Mesothelial cell of epicardium (in vitro differentiated cells): ENCODE data around the gene SLCO2A1. TPM values are rescaled to one million over a fixed set of nuclear protein-coding genes. Genes with fewer than 3 reads are reported as not detected.

Experiments
- DNase-seq, 2 experiments: peaks; one replicate each; pipeline ENCODE4 v3.0.0; 2021; ENCODE audit warnings: low spot score in 2 of 2; ENCODE audit not compliant: unreplicated experiment in 2 of 2
- H3K27ac Mint-ChIP-seq: 2 replicates; pipeline ENCODE4 v1.8.0; 2021; ENCODE audit warnings: mixed read lengths
- H3K27me3 Mint-ChIP-seq: 2 replicates; pipeline ENCODE4 v1.8.0; 2021; ENCODE audit warnings: low read depth, mixed read lengths
- H3K36me3 Mint-ChIP-seq: 2 replicates; pipeline ENCODE4 v1.8.0; 2021; ENCODE audit warnings: mixed read lengths
- H3K4me1 Mint-ChIP-seq: 2 replicates; pipeline ENCODE4 v1.8.0; 2021; ENCODE audit warnings: mixed read lengths
- H3K4me3 Mint-ChIP-seq: 2 replicates; pipeline ENCODE4 v1.8.0; 2021; ENCODE audit warnings: mild to moderate bottlenecking, moderate library complexity, mixed read lengths
- H3K9me3 Mint-ChIP-seq: 2 replicates; pipeline ENCODE4 v1.8.0; 2021; ENCODE audit warnings: mixed read lengths
- total RNA-seq: library from RNA; stranded (reverse); gene quantifications from 3 replicates; pipeline ENCODE4 v1.2.1, GENCODE V29; 2021
- TF ChIP-seq, protein P1 (sequence below): fragments of 200-600 bp; sonication (generic); IDR thresholded peaks from one replicate; pipeline ENCODE4 v1.5.0; 2021; ENCODE audit warnings: antibody characterized with exemption; ENCODE audit not compliant: unreplicated experiment

SLCO2A1 gene
- total RNA-seq, 1 donor from 2014 or later, result 24.1 TPM

DNA sequence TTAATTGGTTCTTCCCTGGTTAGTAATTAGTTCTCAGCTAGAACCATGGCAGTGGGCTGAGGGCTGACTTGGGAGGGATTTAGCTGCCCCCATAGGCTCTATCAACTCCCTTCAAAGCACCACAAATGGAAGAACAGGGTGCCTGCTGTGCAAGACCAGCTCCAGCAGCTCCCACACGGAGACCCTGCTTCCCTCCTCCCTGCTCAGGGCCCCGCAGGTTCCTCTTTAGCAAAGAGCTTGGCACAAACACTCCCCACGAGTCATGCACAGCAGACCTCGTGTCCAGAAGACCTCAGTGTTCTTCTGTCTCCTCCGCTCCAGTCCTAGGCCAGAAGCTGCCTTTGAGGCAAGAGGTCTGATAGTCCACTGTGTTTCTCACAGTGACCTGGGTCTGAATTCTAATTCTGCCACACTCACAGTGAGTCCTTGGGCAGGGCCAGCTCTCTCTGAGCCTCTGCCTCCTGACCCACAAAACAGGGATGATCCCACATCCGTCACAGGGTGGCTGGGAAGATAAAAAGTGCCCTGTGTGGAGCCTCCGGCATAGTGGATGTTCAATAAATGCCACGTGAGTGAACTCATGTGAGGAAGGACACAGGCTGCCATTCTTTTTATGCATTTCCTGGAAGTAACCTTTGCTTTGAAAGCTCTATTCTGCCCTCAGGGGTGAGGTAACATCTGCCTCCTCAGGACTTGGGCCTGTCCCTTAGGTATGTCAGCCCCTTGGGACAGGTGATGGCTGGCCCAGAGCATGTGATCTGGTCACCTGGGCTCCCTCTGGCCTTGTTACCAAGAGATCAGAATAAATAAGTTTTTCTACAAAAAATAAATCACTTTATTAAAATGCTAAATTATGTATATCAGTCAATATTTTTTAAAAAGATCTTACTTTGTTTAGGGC lies 141.7 kb downstream of the SLCO2A1 start:
- no peak overlapping the region for H3K4me3 Mint-ChIP-seq
- no peak overlapping the region for H3K27ac Mint-ChIP-seq
- no peaks in the 10 kb centered on the region for H3K9me3 Mint-ChIP-seq
- no peaks in the 10 kb centered on the region for H3K36me3 Mint-ChIP-seq
- H3K27me3 Mint-ChIP-seq, result peaks cover 32% of the 10 kb centered on the region
- TF ChIP-seq, protein P1, sequence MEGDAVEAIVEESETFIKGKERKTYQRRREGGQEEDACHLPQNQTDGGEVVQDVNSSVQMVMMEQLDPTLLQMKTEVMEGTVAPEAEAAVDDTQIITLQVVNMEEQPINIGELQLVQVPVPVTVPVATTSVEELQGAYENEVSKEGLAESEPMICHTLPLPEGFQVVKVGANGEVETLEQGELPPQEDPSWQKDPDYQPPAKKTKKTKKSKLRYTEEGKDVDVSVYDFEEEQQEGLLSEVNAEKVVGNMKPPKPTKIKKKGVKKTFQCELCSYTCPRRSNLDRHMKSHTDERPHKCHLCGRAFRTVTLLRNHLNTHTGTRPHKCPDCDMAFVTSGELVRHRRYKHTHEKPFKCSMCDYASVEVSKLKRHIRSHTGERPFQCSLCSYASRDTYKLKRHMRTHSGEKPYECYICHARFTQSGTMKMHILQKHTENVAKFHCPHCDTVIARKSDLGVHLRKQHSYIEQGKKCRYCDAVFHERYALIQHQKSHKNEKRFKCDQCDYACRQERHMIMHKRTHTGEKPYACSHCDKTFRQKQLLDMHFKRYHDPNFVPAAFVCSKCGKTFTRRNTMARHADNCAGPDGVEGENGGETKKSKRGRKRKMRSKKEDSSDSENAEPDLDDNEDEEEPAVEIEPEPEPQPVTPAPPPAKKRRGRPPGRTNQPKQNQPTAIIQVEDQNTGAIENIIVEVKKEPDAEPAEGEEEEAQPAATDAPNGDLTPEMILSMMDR, result no peak
- H3K4me1 Mint-ChIP-seq, result no peaks in the 10 kb centered on the region
- no peak for DNase-seq

DNA sequence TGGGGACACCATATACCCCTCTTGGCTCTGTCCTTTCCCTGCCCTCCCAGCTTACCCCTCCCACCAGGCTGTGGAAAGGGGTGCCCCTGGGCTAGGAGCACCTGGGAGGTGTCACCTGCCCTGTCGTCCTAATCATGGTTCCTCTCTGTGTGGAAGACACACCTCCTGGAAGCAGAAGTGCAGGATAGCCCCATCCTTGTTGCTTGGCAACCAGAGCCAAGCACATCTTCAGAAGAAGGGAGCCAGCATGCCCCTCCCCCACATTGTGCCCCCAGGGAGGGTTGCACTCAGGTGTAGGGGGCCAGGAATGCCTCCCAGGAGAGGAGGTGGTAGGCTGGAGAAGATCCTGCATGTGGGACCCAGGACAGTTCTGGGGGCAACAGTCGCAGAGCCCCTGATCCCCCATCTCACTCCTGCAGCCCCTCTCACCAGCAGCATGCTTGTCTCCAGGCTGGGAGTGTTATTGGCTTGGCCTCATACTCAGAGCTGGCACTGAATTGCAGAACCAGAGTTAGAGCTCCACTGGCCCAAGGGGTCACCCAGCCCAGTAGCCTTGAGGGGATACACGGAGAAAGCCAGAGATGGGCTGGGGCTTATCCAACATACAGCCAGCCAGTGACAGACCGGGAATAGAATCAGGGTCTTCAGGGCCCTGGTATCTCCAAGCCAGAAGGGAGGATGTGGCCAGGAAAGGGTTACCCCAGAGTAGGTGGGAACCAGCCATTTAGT lies 142.5 kb downstream of the SLCO2A1 start:
- Mint-ChIP-seq H3K36me3 (no peaks in the 10 kb centered on the region), H3K4me3 (no peak overlapping the region), H3K27me3 (peaks cover 29% of the 10 kb centered on the region), H3K9me3 (no peaks in the 10 kb centered on the region), H3K27ac (no peak overlapping the region), H3K4me1 (no peaks in the 10 kb centered on the region)
- DNase-seq, result peak in 1 of 2 experiments; percentile 35
- TF ChIP-seq, protein P1, result no peak

DNA sequence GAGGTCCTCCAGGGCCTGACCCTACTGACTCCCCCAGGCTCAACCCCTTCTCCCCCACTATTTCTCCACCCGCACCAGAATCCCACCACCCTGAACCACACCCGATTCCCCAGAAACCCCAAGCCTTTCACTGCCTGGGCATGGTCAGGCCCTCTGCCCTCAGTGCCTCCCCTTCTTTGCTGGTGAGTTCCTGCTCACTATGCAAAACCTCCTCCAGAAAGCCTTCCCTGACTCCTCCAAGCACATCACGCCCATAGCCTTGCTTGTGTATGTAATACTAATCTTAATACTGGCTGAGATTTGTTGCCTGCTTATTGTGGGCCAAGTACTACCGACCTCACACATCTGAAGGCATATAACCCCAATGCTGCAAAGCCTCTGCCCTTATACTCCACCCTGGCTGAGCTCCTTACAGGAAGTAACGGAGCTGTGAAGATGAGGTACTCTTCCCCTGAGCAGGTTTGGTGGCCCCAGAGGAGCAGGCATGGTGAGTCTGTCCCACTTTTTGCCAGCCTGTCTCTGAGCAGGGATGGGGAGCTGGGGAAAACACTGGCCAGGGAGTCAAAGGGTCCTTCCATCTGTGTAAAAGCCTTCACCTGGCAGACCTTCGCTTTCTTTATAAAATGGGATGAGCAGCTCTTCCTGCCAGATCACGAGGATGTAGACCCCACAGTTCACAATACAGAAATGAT lies 143.5 kb downstream of the SLCO2A1 start:
- Mint-ChIP-seq H3K4me3 (no peak overlapping the region), H3K27me3 (peaks cover 25% of the 10 kb centered on the region), H3K4me1 (no peaks in the 10 kb centered on the region), H3K9me3 (no peaks in the 10 kb centered on the region), H3K36me3 (no peaks in the 10 kb centered on the region), H3K27ac (no peak overlapping the region)
- peak in 1 of 2 experiments; percentile 19 for DNase-seq
- TF ChIP-seq, protein P1, result no peak

DNA sequence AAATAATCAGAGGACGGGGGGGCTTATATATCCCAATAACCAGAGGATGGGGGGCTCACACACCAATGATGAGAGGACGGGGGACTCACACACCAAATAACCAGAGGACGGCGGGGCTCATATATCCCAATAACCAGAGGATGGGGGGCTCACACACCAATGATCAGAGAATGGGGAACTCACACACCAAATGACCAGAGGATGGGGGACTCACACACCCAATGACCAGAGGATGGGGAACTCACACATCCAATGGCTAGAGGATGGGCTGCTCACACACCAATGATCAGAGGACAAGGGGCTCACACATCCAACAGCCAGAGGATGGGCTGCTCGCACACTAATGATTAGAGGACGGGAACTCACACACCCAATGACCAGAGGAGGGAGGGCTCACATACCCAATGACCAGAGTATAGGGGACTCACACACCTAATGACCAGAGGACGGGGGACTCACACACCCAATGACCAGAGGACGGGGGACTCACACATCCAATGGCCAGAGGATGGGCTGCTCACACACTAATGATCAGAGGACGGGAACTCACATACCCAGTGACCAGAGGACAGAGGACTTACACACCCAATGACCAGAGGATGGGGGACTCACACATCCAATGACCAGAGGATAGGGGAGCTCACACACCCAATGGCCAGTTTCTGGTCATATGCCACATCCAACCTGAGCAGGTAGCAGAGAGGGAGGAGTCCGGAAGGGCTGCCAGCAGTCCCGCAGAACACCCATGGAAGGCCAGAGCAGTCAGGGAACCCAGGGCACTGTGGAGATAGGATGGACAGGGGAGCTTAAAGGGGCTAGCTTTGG lies 144.6 kb downstream of the SLCO2A1 start:
- Mint-ChIP-seq H3K36me3 (peaks cover under 1% of the 10 kb centered on the region), H3K4me3 (no peak overlapping the region), H3K27me3 (peaks cover 25% of the 10 kb centered on the region), H3K27ac (no peak overlapping the region), H3K4me1 (no peaks in the 10 kb centered on the region), H3K9me3 (peaks cover under 1% of the 10 kb centered on the region)
- DNase-seq, result peak in 1 of 2 experiments; percentile 24
- TF ChIP-seq, protein P1, result no peak
